IPS-11a (cell line): Measurements from ENCODE around the gene PTGES3.
"Not testable (repeated sequence)": the region's sequence is repeated elsewhere in the genome, so short reads cannot be mapped to it uniquely, and the experiment has no call there.

ENCODE experiments used
- H3K4me3 ChIP-seq: one replicate; pipeline ENCODE4 v1.5.1; 2013; ENCODE audit warnings: low read depth, low read length, control low read depth

Gene PTGES3

DNA sequence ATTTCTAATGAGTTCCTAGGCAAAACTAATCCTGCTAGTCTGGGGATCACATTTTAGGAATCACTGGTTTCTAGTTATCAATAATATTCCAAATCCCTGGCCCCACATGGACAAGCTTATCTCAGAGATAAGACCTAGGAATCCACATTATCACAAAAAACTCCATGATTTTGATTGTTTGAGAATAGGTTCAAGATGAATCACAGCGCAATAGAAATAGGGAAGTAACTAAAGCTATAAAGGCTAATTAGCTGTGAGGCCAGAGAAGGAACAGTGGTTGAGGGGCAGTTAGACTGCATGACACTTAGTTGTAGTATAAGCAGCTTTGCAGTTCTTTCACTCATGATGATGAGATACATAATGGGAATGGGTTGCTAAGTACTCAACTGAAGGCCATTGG is 29.2 kb downstream of the PTGES3 start:
- no peak overlapping the region for H3K4me3 ChIP-seq

DNA sequence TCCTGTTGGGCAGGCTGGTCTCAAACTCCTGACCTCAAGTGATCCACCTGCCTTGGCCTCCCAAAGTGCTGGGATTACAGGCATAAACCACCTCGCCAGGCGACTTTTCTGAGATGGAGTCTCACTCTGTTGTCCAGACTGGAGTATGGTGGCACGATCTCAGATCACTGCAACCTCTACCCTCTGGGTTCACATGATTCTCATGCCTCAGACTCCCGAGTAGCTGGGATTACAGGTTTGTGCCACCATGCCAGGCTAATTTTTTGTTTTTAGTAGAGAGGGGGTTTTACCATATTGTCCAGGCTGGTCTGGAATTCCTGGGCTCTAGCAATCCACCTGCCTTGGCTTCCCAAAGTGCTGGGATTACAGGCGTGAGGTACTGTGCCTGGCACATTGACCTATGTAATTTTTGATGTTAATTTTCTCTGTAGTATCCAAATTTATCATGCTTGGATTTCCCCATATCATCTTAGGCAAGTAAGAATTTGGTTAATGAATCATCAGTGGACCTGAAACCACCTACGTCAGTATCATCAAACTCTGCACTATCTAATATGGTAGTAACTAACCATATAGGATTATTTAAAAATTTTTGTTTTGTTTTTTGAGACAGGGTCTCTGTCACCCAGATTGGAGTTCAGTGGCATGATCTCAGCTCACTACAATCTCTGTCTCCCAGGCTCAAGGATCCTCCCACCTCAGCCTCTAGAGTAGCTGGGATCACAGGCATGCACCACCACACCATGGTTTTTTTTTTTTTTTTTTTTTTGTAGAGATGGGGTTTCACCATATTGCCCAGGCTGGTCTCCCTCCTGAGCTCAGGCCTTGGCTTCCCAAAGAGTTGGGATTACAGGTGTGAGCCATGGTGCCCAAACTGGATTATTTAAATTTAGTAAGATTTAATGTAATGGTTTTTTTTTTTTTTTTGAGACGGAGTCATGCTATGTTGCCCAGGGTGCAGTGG is 30.4 kb downstream of the PTGES3 start:
- H3K4me3 ChIP-seq, result no peak overlapping the region

DNA sequence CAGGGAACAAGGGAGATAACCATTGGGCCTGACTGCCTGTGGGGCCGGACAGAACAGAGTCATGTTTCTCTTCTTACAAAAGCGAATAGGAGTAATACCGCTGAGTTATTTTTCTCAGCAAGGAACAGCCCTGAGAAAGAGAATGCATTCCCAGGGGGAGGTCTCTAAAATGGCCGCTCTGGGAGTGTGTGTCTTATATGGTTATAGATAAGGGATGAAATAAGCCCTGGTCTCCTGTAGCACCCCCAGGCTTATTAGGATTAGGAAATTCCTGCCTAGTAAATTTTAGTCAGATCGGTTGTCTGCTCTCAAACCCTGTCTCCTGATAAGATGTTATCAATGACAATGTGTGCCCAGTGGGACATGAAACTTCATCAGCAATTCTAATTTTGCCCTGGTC is 34.3 kb downstream of the PTGES3 start:
- H3K4me3 ChIP-seq, result not testable (repeated sequence)

DNA sequence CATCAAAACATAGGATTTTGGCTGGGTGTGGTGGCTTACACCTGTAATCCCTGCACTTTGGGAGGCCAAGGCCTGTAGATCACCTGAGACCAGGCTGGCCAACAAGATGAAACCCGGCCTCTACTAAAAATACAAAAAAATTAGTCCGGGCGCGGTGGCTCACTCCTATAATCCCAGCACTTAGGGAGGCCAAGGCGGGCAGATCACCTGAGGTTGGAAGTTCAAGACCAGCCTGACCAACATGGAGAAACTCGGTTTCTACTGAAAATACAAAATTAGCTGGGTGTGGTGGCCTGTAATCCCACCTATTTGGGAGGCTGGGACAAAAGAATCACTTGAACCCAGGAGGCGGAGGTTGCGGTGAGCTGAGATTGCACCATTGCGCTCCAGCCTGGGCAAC is 40.1 kb downstream of the PTGES3 start:
- not testable (repeated sequence) for H3K4me3 ChIP-seq

DNA sequence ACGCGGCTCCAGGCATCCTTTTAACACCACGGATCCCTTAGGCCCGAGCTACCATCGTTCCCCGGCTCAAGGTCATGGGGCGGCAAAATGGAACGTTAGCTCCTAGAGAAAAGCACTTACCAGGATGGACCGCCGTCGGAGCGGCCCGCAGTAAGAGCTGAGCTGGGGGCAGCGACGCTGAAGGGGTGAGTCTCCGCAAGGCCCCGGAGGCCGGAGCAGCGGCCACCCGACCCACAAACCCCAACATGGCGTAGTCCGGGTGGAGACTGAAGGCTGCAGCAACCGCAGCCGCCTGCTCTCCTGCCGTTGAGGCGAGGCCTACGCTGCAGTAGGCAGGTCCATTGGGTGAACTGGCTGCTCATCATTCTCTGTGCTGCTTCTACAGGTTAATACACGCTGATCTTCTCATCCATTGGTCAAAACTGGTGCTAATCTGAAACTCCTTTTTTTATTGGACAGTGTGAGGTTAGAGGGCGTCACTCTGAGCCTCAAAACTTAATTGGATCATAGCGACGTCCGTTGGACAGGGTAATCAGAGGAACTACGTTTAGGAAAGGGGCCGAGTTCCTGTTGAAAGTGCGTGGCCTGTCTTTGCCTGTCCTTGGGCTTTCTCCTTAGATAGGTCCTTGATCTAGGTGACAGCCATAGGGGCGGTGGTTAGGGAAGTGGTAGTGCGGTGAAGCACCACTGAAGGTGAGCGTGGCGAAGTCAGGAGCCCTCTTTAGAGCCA is 42.2 kb downstream of the PTGES3 start, which contains the start of gene ATP5F1B:
TSS of gene ATP5F1B (minus strand) at position 268 of the 730 bp plus-strand sequence. CDS start at position 247, 21 bp downstream.
- H3K4me3 ChIP-seq, result peak within 1 kb of the TSS; percentile 100

DNA sequence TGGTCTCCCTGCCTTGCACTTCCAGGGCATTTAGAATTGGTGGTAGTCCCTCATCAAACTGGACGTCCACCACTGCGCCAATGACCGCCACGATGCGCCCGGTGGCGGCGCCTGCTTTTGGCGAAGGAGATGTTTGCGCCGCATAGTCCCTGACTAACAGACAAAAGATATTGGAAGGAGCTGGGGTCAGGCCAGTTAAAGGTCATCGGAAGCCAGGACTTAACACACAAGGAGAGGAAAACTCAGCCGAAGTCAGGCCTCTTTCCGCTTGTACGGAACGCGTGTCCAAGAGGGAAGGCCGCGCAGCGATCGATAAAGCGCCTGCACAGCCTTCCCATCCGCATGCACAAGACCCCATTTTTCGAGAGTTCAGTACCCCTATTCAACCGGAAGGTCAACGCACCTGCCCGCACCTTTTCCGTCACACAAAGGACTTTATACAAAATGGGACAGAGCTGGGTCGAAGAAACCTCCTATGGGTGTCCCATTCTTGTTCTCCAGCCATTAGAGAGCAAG is 42.8 kb downstream of the PTGES3 start:
- peak overlapping the region; percentile 100 for H3K4me3 ChIP-seq

DNA sequence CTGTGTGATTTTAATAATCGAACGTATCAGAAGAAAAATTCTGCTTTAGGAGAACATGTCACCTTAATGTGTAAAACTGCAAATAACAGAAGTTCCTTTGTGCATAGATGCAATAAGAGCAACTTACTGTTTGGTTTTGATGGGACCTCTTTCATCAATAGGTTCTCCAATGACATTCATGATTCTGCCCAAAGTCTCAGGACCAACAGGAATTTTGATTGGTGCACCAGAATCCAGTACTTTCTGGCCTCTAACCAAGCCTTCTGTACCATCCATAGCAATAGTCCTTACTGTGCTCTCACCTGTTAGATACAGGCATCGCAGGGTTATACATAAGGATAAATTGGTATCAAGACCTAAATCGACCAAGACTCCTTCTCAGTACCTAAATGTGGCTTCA is 43.4 kb downstream of the PTGES3 start:
- peak overlapping the region; percentile 100 for H3K4me3 ChIP-seq

DNA sequence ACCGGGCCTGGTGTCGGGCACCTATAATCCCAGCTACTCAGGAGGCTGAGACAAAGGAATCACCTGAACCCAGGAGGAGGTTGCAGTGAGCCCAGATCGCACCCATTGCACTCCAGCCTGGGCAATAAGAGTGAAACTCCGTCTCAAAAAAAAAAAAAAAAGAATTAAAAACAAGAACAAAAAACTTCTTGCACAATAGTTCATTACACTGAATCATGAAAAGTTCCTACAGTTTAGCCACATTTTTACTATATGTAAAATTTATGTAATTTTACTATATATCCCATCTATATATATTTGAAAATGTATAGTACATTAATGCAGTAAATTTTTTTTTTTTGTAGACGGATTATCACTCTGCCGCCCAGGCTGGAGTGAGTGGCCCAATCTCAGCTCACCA is 46.9 kb downstream of the PTGES3 start:
- no peak overlapping the region for H3K4me3 ChIP-seq

DNA sequence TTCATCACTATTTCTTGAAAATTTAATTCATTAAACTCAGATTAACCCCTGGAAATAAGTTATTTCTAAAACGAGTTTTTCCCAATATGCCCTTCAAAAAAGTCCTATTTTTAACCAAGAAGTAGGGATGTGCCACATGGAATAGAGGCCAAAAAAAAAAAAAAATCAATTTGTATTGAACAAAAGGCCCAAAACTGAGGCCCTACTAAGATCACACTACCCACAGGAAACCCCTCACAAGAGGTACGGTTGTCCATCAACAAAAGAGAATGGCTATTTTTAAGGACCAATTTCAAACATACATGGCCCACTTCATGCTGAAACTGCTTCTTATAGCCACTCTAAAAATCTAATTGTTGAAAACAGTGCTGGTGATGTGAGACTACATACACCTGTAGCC is 50.5 kb downstream of the PTGES3 start:
- H3K4me3 ChIP-seq, result no peak overlapping the region

DNA sequence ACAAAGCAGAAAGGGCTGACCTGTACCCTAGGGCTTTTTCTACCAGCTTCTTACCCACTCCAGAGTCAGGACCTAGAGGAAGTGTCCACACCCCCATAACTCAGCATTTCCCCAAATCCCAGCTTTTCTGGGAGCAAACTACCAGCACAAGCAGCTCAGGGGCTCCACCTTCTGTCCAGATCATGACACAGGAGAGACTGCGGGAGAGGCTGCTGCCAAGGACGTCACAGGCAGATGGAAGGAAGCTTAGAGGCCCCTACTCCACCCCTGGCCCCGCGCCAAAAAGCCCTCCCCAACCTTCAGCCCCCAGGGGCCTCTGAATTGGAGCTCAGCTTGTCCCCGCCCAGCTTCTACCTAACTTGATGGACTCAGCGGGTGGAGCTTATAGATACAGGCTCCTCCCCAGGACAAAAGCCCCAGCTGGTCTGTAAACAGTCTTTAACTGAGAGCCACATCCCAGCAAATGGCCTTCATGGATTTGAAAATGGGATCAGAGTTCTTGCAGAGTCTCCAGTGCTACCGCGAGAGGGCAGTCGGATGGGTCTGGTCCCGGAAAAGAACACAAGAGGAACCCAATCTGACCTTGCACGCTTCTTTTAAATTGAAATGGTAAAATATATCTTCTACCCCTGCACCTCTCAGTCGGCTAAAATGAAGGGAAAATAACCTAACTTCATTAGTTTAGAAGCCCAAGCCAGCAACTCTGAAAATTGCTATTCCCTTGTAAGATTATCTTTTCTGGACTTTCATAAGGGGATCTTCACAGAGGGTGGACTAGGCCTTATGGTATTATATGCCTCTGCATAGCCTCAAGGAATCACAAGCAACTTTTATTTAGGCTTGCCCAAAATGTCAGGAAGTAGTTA is 51.2 kb downstream of the PTGES3 start:
- H3K4me3 ChIP-seq, result no peak overlapping the region

DNA sequence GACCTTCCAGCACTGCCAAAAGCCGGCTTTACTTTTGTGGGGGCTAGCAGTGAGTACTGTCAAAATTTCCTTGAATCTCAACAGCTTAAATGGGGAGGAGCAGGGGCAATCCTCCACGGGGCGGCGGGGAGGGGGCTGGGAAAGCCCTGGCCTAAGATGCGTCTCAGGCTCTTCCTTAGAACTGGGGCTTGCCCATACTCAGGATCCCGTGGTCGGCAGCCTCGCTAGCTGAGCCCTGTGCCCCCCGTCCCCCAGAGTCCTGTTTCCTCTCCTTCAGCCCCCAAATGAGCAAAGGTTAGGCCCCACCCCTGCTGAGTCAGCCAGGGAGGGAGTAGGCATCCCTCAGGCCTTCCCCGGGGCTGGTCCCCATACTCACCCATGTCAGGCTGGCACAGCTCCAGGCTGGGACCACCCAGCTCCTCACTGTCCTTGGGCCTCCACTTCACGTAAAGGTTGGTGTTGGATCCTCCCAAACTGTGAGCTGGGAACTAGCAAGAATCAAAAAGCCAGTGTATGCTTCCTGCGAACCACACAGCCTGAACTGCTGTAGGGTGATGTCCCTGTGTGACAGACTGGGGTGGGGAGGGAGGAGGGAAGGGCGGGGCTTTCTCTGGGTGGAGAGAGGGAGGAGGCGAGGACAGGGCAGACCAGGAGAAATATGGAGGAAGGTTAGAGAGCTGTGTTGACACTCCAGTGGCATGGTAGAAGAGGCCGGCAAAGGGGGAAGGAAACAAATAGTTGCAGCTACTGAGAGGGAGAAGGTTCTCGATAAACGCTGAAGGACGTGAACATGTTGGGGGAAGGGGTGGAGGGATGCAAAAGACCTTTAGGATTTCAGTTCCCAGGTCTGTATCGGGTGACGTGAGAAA is 52.0 kb downstream of the PTGES3 start:
- peak overlapping the region; percentile 93 for H3K4me3 ChIP-seq

DNA sequence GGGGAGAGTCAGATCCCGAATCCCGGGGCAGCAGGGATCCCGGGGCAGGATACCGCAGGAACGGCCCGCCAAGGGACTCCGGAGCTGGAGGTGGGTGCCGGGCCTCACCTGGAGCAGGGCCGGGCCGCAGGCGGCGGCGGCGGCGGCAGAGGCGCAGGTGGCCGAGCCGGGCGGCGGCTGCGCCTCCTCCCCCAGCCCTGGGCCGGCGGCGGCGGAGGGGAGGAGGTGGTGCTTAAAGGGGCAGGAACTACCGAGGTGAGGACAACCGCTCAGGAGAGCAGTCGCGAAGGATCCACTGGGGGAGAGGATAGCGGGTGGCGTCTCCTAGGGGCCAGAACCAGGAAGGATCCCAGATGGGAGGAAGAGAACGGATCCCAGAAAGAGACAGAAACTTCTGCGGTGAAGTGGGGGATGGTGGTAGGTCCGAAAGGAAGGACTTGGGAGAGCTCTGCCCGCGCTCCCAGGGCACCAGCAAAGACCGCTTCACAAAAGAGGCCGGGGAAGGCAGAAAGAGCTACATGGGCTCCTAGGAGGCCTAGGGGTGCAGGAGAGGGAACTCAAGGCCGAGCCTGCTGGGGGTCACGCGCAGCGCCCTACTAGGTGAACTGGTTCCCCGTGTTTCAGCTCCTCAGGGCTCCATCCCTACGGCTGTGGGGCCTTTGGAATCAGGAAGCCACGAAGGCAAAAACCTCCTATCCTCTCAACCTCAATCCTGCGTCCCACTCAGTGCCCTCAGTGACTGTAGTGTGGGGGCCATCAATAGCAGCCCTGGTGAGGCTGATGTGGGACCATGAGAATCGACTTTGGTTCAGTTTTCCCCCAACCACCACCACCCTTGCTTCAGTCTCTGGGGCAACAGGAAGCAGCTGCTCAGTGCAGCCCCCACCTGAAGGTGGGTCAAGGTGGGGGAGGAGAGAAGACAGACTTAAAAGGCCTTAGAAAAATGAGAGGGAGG is 53.0 kb downstream of the PTGES3 start:
- H3K4me3 ChIP-seq, result peak overlapping the region; percentile 93

DNA sequence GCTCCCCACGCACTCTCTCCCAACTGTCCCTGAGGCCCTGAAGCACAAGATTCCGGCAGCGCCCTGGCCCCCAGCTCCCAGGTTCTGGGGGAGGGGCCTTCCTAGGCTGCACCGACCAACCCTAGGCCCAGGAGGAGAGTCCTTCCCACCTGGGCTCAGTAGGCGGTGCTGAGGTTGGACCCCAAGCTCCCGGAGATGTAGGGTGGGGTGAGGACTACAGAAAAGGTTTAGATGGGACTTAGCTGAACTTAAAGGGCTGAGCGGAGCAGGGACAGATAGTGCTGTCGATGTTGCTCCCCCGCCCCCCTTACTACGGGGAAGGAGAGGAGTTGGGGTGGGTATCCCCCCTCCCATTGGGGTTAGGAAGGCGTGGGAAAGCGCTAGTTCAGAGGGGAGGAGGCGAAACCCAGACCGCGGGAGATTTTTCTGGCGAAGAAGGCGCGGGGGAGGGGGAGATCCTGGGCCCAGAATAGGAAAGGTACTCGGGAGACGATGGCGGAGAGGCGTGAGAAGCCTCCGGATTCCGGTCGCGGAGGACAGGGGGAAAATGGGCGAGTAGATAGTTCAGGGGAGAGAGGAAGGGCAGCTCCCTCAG is 53.7 kb downstream of the PTGES3 start:
- H3K4me3 ChIP-seq, result peak overlapping the region; percentile 93

DNA sequence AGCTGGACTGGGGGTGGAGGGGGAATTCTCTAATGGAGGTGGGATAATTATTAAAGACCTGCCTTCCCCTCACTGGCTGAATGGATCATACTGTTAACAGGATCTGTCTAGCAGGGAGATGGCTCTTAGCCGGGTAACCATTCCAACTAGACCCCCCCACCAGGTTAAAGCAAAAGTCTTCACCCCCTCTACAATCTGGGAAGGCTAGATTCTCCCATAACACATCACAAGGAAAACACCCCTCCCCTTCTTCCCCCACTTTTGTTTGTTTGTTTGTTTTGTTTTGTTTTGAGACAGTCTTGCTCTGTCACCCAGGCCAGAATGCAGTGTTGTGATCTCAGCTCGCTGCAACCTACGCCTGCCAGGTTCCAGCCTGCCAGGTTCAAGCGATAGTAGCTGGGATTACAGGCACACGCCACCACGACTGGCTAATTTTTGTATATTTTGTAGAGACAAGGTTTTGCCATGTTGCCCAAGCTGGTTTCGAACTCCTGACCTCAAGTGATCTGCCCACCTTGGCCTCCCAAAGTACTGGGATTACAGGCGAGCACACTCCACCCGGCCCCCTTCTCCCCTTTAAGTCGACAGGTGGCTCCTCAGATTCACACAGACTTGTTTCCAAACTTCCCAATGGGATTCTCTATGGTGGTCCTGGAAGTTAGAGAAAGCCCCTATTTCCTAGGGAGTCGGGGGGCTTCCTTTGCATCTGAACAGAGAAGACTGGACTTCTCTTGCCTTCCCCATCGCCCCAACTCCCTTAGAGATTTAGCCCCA is 54.4 kb downstream of the PTGES3 start:
- H3K4me3 ChIP-seq, result peak overlapping the region; percentile 93

DNA sequence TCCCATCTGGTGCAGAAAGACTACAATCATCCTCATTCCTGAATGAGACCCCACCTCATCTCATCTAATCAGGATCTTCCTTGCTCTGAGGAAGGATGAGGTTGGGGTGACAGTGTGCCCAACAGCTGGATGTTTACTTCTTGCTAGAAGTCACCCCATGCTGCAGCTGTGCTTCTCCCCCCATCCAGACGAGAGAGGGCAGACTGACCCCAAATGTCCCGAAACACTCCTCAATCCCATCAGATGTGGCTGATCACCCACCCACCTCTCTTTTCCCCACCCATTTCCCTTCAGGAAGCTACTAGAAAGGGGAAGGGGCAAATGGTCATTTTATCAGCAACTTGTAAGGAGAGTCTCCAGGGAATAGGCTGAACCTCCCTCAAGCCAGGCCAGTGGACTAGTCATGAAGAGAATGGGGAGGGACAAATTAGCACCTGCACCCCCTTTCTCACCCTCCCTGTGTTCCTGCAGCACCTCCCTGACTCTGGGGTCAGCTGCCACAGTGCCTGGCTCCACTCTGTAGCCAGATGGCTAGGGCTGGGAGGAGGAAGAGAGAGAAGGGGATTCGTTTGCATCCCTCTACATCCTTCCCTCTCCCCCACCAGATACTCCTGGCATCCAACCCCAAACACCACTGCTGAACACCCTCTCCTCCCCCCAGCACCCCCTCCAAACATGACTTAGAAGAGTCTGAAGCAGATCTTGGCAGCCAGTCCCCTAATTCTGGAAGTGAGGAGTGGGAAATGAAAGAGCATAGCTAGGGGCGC is 55.2 kb downstream of the PTGES3 start:
- H3K4me3 ChIP-seq, result peak overlapping the region; percentile 0

DNA sequence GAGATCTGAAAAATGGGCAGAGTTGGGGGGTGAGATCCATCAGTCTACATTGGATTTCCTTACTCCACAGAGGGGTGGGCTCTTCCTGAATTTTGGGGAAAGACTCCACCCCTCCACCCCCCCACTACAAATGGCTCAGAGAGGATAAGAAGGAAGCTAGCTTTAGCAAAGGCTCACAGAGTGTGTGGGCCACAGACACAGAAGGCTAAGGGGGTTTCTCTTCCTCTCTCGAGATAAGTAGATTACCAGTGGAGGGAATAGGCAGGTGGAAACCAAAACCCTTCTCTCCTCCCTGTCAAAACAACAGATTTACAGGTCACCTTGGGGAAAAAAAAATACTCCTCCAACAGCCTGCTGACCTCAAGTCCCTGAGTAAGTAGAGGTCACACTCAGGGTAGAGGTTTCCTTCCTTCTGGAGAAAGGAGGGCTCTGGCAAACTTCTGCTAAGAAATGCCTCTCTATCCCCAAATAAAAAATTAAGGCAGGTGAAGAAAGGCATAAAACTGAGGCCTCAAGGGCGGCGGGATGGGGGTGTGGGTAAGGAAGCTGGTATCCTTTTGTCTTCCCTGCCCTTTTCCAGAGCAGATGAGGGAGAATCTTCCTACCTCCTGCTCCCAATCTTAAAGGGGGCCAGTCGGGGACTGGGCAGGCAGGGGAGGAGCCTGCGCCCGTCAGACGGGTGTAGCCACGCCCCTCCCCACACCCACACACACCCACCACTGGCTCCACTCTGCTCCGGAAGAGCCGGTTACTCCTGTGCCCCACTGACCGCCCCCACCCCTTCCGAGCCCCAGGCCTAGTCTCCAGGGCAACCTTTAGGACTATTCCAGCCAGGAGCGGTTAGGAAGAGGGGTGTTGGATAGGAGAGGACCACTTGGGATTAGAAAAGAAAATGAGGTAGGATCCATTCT is 56.0 kb downstream of the PTGES3 start:
- H3K4me3 ChIP-seq, result no peak overlapping the region
